Measurements from ENCODE around the gene MAP4K2. TPM values are rescaled to one million over a fixed set of nuclear protein-coding genes. Genes with fewer than 3 reads are reported as not detected.

MAP4K2 gene
- polyA plus RNA-seq, 1 experiment, result 22.4 TPM

DNA sequence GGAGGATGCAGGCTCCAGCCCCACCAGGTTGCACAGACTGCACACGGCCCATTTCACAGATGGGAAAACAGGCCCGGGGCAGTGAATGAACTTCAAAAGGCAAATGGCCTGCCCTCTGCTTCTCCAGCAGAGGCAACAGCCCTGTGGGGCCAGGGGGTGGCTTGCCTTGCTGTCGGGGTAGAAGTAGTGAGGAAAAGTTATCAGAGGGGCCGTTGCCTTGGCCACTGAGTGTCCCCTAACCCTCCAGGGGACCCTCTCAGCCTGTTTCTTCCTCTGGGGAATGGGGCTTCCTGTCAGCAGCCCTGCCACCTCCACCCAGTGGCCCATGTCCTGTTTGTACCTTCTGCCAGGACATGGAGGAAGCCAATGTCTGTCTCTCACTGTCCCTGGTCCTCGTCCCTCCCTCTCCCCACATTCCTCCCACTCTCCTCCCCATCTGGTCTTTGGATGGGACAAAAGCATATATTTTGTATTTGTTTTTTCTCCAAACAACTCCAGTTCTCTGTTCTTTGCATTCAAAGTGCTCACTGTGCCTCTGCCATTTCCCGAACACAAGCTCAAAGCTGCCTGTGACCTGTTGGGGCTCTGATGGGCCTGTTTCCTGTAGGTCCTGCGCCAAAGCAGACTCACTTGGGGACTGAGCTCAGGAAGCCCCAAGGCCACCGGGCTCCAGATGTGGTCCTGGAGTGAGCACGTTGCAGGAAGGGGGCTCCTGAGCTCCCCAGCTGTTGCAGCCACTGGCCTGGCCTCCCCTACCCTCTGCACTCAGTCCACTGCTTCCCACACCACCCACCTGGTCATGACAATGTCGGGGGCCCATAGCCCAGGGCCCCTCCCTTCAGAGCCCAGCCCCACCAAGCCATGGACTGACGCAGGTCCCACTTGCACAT lies 9.5 kb downstream of the MAP4K2 start:
- POLR2A ChIA-PET, result no interaction called here
- H3K27me3 ChIP-seq (ENCODE audit: control insufficient read depth, insufficient read depth, low read length), result no peaks in the 10 kb centered on the region

DNA sequence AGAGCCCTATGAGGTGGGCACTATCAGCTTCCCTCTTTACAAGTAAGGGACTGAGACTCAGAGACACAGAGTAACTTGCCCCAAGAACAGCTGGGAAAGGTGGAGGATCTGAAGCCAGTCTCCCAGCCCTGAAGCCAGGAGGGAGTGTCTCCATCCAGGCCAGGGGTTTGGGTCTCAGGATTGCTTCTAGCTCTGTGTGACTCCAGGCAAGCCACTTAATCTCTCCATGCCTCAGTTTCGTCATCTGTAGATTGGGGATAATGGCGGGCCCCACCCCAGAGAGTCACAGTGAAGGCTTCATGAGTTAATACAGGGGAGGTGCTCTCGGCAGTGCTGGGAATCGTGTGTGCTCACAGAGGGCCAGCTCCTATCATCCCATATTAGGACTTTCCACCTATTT lies 10.5 kb downstream of the MAP4K2 start:
- peaks cover 18% of the 10 kb centered on the region for H3K36me3 ChIP-seq (ENCODE audit: control insufficient read depth, insufficient read depth, low read length)
- no peak for DNase-seq (ENCODE audit: low read depth)
- ChIA-PET POLR2A (no interaction called here), CTCF (interaction anchor here (1.1 kb wide), 1 partner anchor 104 kb away, joined by 3 read pairs; no protein-coding TSS in a partner anchor)
- no peak for TF ChIP-seq CTCF (IDR thresholded peaks at IDR 0.05; ENCODE audit: insufficient read depth, low read depth, low read length)
- H3K27me3 ChIP-seq (ENCODE audit: control insufficient read depth, insufficient read depth, low read length), result no peaks in the 10 kb centered on the region
- H3K4me3 ChIP-seq (ENCODE audit: low read depth, low read length), result no peak overlapping the region

More for the DNA sequence above, 9.5 kb downstream of the MAP4K2 start:
- CTCF ChIA-PET, result interaction anchor here (0.7 kb wide), 1 partner anchor 8 kb away, joined by 3 read pairs; no protein-coding TSS in a partner anchor
- TF ChIP-seq CTCF (IDR thresholded peaks at IDR 0.05; ENCODE audit: insufficient read depth, low read depth, low read length), result no peak
- Histone ChIP-seq H3K4me3 (ENCODE audit: low read depth, low read length) (no peak overlapping the region), H3K36me3 (ENCODE audit: control insufficient read depth, insufficient read depth, low read length) (peaks cover 14% of the 10 kb centered on the region)
- no peak for DNase-seq (ENCODE audit: low read depth)

DNA sequence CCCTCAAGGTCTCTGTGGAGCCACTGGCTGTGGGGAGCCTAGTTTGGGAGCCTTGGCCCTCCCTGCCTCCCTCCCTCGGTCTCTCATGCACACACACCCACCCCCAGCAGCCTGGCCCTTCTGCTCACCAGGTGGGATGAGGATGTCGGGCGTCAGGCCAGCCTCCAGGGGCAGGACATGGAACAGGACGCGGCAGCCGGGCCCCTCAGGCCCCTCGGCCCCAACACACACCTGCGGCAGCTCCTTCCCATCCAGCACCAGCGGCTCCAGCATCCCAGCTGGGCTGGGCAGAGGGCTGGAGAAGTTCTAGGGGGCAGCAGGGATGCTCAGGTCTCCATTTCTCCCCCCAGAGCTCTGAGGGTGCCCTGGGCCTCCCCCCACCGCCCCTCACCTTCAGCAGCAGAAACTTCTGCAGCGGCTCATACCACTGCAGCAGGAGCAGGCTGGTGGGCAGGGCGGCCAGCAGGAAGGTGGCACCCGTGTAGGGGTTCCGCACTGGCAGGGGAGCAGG lies 11.2 kb downstream of the MAP4K2 start:
- CTCF ChIA-PET, result interaction anchor here (1.1 kb wide), 1 partner anchor 103 kb away, joined by 3 read pairs; no protein-coding TSS in a partner anchor
- DNase-seq (ENCODE audit: low read depth), result no peak
- H3K27me3 ChIP-seq (ENCODE audit: control insufficient read depth, insufficient read depth, low read length), result no peaks in the 10 kb centered on the region
- H3K36me3 ChIP-seq (ENCODE audit: control insufficient read depth, insufficient read depth, low read length), result peaks cover 16% of the 10 kb centered on the region
- H3K4me3 ChIP-seq (ENCODE audit: low read depth, low read length), result no peak overlapping the region
- POLR2A ChIA-PET, result no interaction called here
- TF ChIP-seq CTCF (IDR thresholded peaks at IDR 0.05; ENCODE audit: insufficient read depth, low read depth, low read length), result no peak

- Histone ChIP-seq H3K27me3 (ENCODE audit: control insufficient read depth, insufficient read depth, low read length) (no peaks in the 10 kb centered on the region), H3K36me3 (ENCODE audit: control insufficient read depth, insufficient read depth, low read length) (peaks cover 10% of the 10 kb centered on the region), H3K4me3 (ENCODE audit: low read depth, low read length) (no peak overlapping the region)
- no peak for DNase-seq (ENCODE audit: low read depth)
- CTCF ChIA-PET, result no interaction called here
- POLR2A ChIA-PET, result no interaction called here
- TF ChIP-seq CTCF (IDR thresholded peaks at IDR 0.05; ENCODE audit: insufficient read depth, low read depth, low read length), result no peak
Measured at GRCh38 chr11:64790205-64791095, 12.6 kb downstream of the MAP4K2 start.

Data from BJ (cell line).